ENCODE data around the gene GRIK3. TPM values are rescaled to one million over a fixed set of nuclear protein-coding genes. Genes with fewer than 3 reads are reported as not detected.
"Not testable (repeated sequence)": the region's sequence is repeated elsewhere in the genome, so short reads cannot be mapped to it uniquely, and the experiment has no call there.

Gene GRIK3
- total RNA-seq, result not detected
- long read RNA-seq, result 0 reads

DNA sequence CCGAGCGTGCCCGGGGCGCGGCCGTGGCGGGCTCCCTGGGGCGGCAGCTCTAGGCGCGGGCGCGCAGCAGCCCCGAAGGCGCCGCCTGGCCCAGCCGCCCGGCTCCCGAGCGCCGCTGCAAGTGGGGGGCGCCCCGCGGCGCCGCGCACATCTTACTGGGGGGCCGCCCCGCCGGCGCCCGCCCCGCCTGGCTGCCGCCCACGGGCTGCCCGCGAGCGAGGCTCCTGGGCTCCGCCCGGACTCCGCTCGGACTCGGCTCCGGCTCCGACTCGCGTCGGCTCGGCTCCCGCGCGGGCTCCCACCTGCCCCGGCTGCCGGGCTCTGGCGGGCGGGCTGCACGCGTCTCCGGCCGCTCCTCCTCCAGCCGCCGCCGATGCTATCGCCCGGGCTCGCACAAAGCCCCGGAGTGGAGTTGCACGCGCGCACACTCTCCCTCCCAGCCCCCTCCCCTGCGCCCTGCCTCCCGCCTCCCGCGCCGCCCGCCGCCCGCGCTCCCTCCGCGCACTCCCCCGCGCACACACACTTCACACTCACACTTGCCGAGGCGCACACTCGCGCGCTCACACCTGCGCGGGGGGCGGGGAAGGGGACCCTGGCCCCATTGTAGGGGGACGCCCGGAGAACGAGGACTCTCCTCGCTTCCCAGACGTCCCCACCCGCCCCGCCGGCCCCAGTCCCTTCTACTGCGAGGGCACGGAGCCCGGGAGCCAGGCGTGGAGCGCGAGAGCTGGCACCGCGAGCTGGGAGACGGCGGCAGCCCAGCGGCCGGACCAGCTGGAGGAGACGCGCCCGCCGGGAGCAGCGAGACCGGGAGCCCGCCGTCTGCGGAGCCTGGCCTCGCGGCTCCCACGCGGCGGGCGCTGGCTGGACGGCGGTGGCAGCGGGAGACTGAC, at the start of gene GRIK3:
TSS of gene GRIK3 (minus strand) at position 395 of the 893 bp plus-strand sequence. CDS start 407 bp downstream, outside the sequence.
- DNase-seq (ENCODE audit: low spot score), result no peak

- no peak for DNase-seq (ENCODE audit: low spot score)
Observed at GRCh38 chr1:37084013-37084412, 49.7 kb upstream of the GRIK3 start.

DNA sequence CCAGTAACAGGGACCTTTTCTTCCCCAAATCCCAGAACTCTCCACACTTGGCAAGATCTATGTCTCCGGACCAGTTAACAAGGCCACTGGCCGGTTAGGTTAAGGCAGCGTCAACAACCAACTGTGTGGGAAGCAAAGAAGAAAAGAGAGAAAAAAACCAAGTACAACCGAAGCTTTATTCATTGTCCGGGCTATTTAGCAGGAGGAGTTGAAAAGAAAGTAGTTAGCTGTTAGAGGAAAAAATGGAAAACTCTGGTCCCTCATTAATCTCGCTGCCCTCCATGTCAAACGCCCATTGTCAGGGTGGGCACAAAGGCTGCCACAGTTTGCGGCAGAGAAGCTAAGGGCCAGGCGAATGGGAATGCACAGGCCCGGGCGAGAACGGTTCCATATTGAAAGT, 49.3 kb upstream of the GRIK3 start:
- DNase-seq (ENCODE audit: low spot score), result no peak

DNA sequence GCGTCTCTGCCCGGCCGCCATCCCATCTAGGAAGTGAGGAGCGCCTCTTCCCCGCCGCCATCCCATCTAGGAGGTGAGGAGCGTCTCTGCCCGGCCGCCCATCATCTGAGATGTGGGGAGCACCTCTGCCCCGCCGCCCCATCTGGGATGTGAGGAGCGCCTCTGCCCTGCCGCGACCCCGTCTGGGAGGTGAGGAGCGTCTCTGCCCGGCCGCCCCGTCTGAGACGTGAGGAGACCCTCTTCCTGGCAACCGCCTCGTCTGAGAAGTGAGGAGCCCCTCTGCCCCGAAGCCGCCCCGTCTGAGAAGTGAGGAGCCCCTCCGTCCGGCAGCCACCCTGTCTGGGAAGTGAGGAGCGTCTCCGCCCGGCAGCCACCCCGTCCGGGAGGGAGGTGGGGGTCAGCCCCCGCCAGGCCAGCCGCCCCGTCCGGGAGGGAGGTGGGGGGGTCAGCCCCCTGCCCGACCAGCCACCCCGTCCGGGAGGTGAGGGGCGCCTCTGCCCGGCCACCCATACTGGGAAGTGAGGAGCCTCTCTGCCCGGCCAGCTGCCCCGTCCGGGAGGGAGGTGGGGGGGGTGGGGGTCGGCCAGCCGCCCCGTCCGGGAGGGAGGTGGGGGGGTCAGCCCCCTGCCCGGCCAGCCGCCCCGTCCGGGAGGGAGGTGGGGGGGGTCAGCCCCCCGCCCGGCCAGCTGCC, 46.1 kb upstream of the GRIK3 start:
- not testable (repeated sequence) for DNase-seq (ENCODE audit: low spot score)

DNA sequence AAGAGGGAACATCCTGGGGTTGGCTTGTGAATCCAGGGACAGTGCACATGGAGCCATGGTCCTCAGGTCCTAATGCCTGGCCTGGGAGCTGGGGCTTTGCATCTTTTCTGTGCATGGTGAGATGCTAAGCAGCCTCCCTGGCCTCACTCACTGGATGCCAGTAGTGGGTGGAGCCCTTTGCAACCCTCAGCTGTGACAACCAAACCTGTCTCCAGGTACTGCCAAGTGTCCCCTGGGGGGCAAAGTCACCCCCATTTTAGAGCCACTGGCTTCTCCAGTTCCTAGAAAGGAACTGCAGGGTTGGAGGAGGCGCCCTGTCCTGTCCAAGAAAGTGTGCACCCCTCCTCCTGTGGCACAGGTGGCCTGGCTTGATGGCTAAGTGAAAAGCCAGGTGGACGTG, 44.6 kb upstream of the GRIK3 start:
- no peak for DNase-seq (ENCODE audit: low spot score)

DNA sequence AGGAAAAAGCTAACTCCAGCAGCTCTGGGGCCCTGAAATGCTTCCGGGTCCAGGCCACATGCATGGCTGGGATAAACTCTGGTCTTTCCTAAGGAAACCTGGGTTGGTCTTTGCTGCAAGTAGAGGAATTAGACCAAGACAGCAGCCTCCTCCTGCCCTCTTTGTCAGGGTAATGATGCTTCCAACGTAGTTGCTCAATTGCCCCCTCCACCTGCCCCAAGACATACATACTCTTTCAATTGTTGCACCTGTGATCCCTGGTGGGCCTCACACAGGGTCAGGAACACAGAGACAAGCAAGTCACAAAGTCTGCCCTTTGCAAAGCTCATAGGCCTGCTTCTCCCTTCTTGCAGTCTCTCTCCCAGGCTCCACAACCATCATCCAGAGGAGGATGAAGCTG, 41.9 kb upstream of the GRIK3 start:
- no peak for DNase-seq (ENCODE audit: low spot score)

GRCh38 chr1:37073854-37074379, 39.6 kb upstream of the GRIK3 start:
- no peak for DNase-seq (ENCODE audit: low spot score)

DNA sequence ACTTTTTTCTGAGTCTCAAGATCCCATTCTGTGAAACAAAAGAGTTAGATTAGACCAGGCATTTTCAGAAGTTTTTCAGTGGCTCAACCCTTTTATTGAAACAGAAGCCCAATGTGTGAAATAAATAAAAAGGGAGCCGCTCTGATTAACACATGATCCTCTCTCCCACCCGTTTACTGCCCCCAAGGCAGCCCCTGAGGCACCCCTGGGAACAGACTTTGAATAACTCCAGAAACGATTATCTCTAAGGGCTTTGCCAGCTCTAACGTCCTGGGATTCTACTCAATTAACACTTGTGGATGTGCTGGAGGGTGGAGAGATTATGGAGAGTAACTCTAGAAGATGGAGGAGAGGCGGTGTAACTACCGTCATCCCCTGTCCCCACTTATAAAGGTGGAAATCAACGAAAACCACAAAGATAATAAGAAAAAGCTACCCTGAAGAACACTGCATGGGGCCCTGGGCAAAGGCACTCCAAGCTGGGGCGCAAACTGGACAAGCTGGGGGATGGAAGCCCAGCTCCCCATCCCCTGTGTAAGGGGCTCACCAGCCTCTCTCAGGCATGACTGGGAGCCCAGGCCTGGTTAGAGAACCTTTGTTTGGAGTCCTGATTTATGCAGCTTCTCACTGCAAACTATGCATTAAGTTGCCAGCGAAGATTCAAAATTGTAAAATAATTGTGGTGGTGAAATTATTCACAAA, 39.0 kb upstream of the GRIK3 start:
- no peak for DNase-seq (ENCODE audit: low spot score)

- DNase-seq (ENCODE audit: low spot score), result no peak
Observed at GRCh38 chr1:37071829-37072228, 37.5 kb upstream of the GRIK3 start.

- no peak for DNase-seq (ENCODE audit: low spot score)
Observed at GRCh38 chr1:37070126-37070525, 35.8 kb upstream of the GRIK3 start.

DNA sequence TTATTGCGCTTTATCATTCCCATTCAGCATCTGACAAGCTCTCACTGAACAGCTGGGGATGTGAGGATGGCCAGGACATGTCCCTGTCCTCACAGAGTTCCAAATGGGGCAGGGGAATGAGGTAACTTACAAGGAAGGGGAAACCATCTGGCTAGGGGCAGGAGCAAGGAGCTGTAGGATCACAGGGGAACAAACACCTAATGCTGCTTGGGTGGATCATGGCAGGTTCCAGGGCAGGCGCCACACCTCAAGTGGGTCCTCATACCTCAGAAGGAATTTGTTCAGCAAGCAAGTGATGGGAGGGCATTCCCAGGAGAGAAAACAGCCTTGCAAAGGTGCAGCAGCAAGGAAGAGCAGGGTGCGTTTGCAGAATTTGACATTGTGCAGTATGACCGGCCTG, 35.1 kb upstream of the GRIK3 start:
- no peak for DNase-seq (ENCODE audit: low spot score)

- no peak for DNase-seq (ENCODE audit: low spot score)
Observed at GRCh38 chr1:37068897-37069296, 34.6 kb upstream of the GRIK3 start.

DNA sequence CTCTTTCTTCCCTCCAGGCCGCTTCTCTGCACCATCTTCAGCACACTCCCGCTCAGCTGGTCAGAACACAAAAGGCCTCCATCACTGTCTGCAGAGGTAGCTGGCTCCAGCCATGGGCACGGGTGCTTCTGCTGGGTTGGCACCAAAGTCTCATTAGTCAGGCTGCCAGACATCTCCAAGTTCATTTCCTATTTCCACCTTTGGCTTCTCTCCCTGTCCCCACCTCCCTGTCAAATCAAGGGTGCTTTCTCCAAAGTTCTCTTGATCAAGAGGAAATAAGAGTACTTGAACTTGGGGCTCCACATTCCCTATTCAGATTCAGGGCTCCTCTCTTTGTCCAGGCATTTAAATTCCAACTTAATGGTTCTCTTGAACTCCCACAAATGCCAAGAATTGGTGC, 33.9 kb upstream of the GRIK3 start:
- DNase-seq (ENCODE audit: low spot score), result no peak

DNA sequence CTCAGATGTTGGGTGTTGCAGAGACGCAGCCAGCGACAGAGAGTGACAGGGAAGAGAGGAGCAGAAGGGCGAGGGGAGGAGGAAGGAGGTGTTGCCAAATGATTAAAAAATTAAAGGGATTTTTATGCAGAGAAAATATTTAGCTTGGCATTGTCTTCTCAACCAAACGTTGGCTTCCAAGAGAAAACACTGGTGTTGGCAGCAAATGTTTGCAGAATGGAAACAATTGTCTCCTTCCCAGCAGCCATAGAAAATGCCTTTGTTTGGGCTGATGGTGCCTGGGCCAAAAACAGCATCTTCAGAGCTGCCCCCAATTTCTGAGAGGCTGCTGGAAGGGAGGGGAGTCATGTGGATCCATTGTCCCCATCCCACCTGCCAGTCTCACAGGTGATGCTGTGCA, 29.7 kb upstream of the GRIK3 start:
- no peak for DNase-seq (ENCODE audit: low spot score)

DNA sequence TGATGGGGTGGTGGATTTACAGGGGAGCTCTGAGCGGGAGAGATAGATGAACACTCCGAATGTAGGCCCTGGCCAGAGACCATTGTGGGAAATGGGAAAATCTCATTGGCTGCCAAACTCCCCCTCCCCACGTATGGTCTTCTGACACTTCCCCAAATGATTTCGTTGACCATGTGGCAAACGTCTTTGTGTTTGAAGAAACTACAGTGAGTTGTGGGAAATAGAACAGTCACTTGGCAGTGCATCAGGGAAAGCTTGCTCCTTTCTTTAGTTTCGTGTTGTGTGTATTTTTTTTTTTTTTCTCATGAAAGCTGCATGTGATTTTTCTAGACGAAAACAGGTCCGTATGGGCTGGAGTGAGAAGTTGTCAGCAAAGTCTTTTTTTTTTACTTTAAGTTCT, 25.0 kb upstream of the GRIK3 start:
- DNase-seq (ENCODE audit: low spot score), result no peak

GRCh38 chr1:37058424-37058988, 24.2 kb upstream of the GRIK3 start:
- no peak for DNase-seq (ENCODE audit: low spot score)

- DNase-seq (ENCODE audit: low spot score), result no peak
Observed at GRCh38 chr1:37056325-37056724, 22.0 kb upstream of the GRIK3 start.

DNA sequence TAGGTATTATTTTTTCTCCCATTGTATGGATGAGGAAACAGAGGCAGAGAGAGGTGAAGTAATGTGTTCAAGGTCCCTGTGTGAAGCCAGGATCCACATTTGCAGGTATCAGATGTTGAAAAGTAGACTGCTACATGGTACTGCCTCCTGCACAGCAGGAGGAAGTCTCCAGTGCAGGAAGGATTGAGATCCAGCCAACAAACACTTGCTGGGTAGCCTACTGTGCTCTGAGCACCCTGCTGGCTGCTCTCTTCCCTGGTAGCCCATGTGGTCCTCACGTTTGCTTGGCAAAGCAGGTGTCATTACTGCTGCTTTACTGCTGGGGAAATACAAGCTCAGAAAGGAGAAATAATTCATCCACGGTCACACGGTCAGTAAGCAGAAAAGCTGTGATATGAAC, 21.3 kb upstream of the GRIK3 start:
- DNase-seq (ENCODE audit: low spot score), result no peak

GRCh38 chr1:37053173-37053572, 18.9 kb upstream of the GRIK3 start:
- no peak for DNase-seq (ENCODE audit: low spot score)

DNA sequence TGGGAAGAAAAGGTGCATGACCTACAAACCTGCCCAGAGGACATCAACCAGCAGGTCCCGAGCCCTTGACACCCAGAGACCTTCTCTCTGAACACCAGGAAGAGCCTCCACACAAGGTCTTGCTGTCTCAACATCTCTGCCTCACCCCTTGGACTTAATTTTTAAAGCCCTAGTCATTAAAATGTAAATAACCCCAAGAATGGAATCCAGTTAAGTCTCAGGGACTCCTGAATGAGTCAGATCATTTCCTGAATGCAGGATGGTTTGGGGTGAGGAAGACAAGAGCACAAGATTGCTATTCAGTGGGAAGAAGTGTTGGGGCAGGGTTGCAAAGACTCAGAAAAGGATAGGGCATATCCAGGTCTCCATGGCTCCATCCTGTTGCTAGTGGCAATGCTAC, 17.8 kb upstream of the GRIK3 start:
- no peak for DNase-seq (ENCODE audit: low spot score)

DNA sequence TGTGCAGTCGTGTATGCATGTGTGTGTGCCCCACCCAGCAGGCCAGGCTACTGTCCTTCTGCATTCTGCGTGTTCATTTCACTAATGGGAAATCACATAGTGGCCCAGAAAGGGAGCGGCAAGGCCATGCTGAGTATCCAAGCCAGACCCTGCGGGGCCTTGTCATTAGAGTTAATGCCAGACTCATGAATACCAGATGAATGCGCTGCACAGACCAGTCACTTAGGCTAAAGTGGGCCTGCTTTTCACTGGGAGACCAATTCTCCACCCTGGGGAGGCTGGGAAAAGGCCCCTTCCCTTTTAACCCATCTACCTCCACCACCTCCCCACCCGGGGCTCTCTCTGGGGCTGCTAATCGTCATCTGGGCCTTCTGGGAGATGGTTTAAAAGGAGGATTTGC, 17.0 kb upstream of the GRIK3 start:
- no peak for DNase-seq (ENCODE audit: low spot score)
